CD14-positive monocyte (primary cell): Measurements from ENCODE around the gene PEX11G. TPM values are rescaled to one million over a fixed set of nuclear protein-coding genes. Genes with fewer than 3 reads are reported as not detected.

Source experiments
- DNase-seq, 3 donors: peaks; one replicate each; pipeline ENCODE4 v3.0.0-alpha.2; 2011 to 2022
- H2AFZ ChIP-seq: 2 replicates; pipeline ENCODE4 v1.6.0; 2012; ENCODE audit warnings: mild to moderate bottlenecking, low read depth, low read length, inconsistent platforms; ENCODE audit not compliant: insufficient read depth, poor library complexity, severe bottlenecking
- H3K27ac ChIP-seq, 2 donors: 1 replicate in 1 of 2; 2 replicates in 1 of 2; pipeline ENCODE4 v1.5.1; 2012 to 2013; ENCODE audit warnings: low read length in 2 of 2, control low read depth in 1 of 2, inconsistent platforms in 1 of 2, low read depth in 1 of 2, mild to moderate bottlenecking in 1 of 2
- H3K27me3 ChIP-seq, 2 donors: one replicate each; pipeline versions ENCODE4 v1.6.0 to v1.6.1; 2011 to 2013; ENCODE audit warnings: low read length in 2 of 2; ENCODE audit not compliant: control insufficient read depth in 2 of 2, insufficient read depth in 2 of 2
- H3K36me3 ChIP-seq, 2 donors: replicated peaks in 1 of 2; 1 replicate in 1 of 2; 2 replicates in 1 of 2; pipeline versions ENCODE4 v1.5.1 to v1.6.1; 2012 to 2013; ENCODE audit warnings: low read length in 2 of 2, control low read depth in 1 of 2, inconsistent platforms in 1 of 2, mild to moderate bottlenecking in 1 of 2; ENCODE audit not compliant: insufficient read depth in 2 of 2, control insufficient read depth in 1 of 2
- H3K4me1 ChIP-seq, 2 donors: 1 replicate in 1 of 2; 2 replicates in 1 of 2; pipeline versions ENCODE4 v1.5.1 to v1.6.1; 2012 to 2013; ENCODE audit warnings: low read length in 2 of 2, control low read depth in 1 of 2, inconsistent platforms in 1 of 2, mild to moderate bottlenecking in 1 of 2, moderate library complexity in 1 of 2; ENCODE audit not compliant: insufficient read depth in 2 of 2, control insufficient read depth in 1 of 2
- H3K4me2 ChIP-seq: replicated peaks from 2 replicates; pipeline ENCODE3; 2012; ENCODE audit warnings: low read length, moderate library complexity, mild to moderate bottlenecking; ENCODE audit not compliant: poor library complexity, severe bottlenecking; ENCODE audit errors: extremely low read depth
- H3K4me3 ChIP-seq, 3 experiments: fragments of 200-600 bp in 1 of 3; sonication (generic) in 1 of 3; replicated peaks in 1 of 3; 1 replicate in 2 of 3; 2 replicates in 1 of 3; pipeline ENCODE4 v1.5.1; 2011 to 2013; ENCODE audit warnings: low read length in 3 of 3, mild to moderate bottlenecking in 3 of 3, control low read depth in 2 of 3, low read depth in 2 of 3, inconsistent platforms in 1 of 3, moderate library complexity in 1 of 3
- H3K79me2 ChIP-seq: 2 replicates; pipeline ENCODE4 v1.6.0; 2012; ENCODE audit warnings: mild to moderate bottlenecking, control low read depth, inconsistent platforms, low read length, moderate library complexity; ENCODE audit not compliant: insufficient read depth
- H3K9ac ChIP-seq: 2 replicates; pipeline ENCODE4 v1.6.0; 2017; ENCODE audit warnings: low read length, mild to moderate bottlenecking; ENCODE audit not compliant: insufficient read depth, poor library complexity, severe bottlenecking
- H3K9me3 ChIP-seq, 2 donors: replicated peaks in 1 of 2; 1 replicate in 1 of 2; 2 replicates in 1 of 2; pipeline versions ENCODE4 v1.5.1 to v1.6.1; 2012 to 2013; ENCODE audit warnings: low read length in 2 of 2, control low read depth in 1 of 2; ENCODE audit not compliant: control insufficient read depth in 1 of 2, insufficient read depth in 1 of 2
- H4K20me1 ChIP-seq: 2 replicates; pipeline ENCODE4 v1.6.0; 2012; ENCODE audit warnings: mild to moderate bottlenecking, low read length, control low read depth, moderate library complexity; ENCODE audit not compliant: insufficient read depth
- H3K27ac Mint-ChIP-seq, 7 donors: one replicate each; pipeline ENCODE4 v1.8.0; 2020; ENCODE audit warnings: mild to moderate bottlenecking in 7 of 7, mixed read lengths in 7 of 7, moderate library complexity in 6 of 7, inconsistent platforms in 2 of 7
- H3K27me3 Mint-ChIP-seq, 3 donors: one replicate each; pipeline ENCODE4 v1.8.0; 2021 to 2022; ENCODE audit warnings: low read depth in 3 of 3, mild to moderate bottlenecking in 3 of 3, mixed read lengths in 3 of 3, moderate library complexity in 3 of 3, inconsistent platforms in 1 of 3
- H3K36me3 Mint-ChIP-seq, 2 donors: one replicate each; pipeline ENCODE4 v1.8.0; 2020; ENCODE audit warnings: mixed read lengths in 2 of 2, inconsistent platforms in 1 of 2, mild to moderate bottlenecking in 1 of 2
- H3K4me1 Mint-ChIP-seq: one replicate; pipeline ENCODE4 v1.8.0; 2020; ENCODE audit warnings: mild to moderate bottlenecking, mixed read lengths
- H3K4me3 Mint-ChIP-seq, 2 donors: one replicate each; pipeline ENCODE4 v1.8.0; 2020; ENCODE audit warnings: mild to moderate bottlenecking in 2 of 2, mixed read lengths in 2 of 2, moderate library complexity in 1 of 2
- H3K9me3 Mint-ChIP-seq, 7 donors: one replicate each; pipeline ENCODE4 v1.8.0; 2020 to 2022; ENCODE audit warnings: mixed read lengths in 7 of 7, mild to moderate bottlenecking in 6 of 7, moderate library complexity in 6 of 7, inconsistent platforms in 2 of 7
- CTCF ChIP-seq: fragments of 200-600 bp; IDR thresholded peaks from one replicate; pipeline ENCODE4 v1.8.0; 2022; ENCODE audit warnings: antibody characterized with exemption, mild to moderate bottlenecking
- WGBS: methylation state at CpG from one replicate; pipeline ENCODE4 v1.1.5; 2013; ENCODE audit warnings: missing lambda C conversion rate; ENCODE audit not compliant: insufficient coverage; 5-methylcytosine and 5-hydroxymethylcytosine counted together
- intact Hi-C, 2 donors: fragments of 100-400 bp; cut with micrococcal nuclease; formaldehyde crosslinking; loops; one replicate each; pipeline versions ENCODE4 v1.15.0 to v1.15.1; 2023
- polyA plus RNA-seq, 3 donors: library from polyadenylated mRNA; depleted of rRNA in 1 of 3; unstranded in 2 of 3; stranded (reverse) in 1 of 3; fragments of 300-500 nt in 2 of 3; fragments of >200 nt in 1 of 3; fragmentation: Illumina TruSeq in 2 of 3; gene quantifications; 1 replicate in 2 of 3; 2 replicates in 1 of 3; pipeline ENCODE4 v1.2.3, GENCODE V29; 2012 to 2021

Gene PEX11G
- polyA plus RNA-seq, 3 donors: 0.77 to 3.0 (median 1.4) TPM

- H3K27ac Mint-ChIP-seq: peak overlapping the region in 1 of 7 donors; percentile 26
- Histone ChIP-seq H4K20me1 (peaks cover 74% of the 10 kb centered on the region), H3K27me3 (no peaks in the 10 kb centered on the region), H3K9ac (no peak overlapping the region), H3K36me3 (peaks cover 43 to 76% of the 10 kb centered on the region in 2 donors), H3K27ac (no peak overlapping the region), H3K79me2 (peaks cover 53% of the 10 kb centered on the region), H3K4me3 (no peak overlapping the region), H3K4me1 (no peaks in the 10 kb centered on the region), H2AFZ (no peak overlapping the region), H3K4me2 (no peak overlapping the region), H3K9me3 (no peaks in the 10 kb centered on the region)
- DNase-seq: no peak
- WGBS: 97% methylated on average over 6 of the region's 8 CpGs
- no peak for TF ChIP-seq CTCF
- H3K4me3 Mint-ChIP-seq: no peak overlapping the region
- peaks cover 0 to 3% (median 0%) of the 10 kb centered on the region in 7 donors for H3K9me3 Mint-ChIP-seq
- peaks cover 0 to 2% (median 0%) of the 10 kb centered on the region in 3 donors for H3K27me3 Mint-ChIP-seq
- intact Hi-C loops: no loop called here
- H3K36me3 Mint-ChIP-seq: peaks cover 46 to 79% of the 10 kb centered on the region in 2 donors
- no peaks in the 10 kb centered on the region for H3K4me1 Mint-ChIP-seq
These were observed 59.1 kb downstream of the PEX11G start for GRCh38 chr19:7429638-7430282.

DNA sequence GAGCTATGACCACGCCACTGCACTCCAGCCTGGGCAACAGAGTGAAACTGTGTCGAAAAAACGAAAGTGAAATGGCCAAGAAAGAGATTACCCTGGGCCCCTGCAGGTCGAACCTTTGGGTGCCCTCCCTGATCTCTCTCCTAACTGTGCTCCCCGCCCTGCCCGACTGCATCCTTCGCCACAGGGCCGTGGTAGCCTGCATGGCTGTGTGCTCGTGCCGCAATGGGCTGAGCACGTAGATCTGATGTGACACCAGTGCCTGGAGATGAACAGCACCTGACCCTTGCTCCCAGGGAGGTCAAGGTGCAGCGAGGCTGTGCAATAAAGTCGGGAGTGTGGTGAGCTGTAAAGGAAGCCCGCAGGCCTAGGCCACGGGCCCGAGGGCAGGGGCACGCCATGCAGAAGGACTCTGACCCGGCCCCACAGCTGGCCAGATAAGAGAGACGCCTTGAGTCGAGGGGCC, 60.2 kb downstream of the PEX11G start:
- WGBS: 97% methylated on average over 20 of the region's 20 CpGs
- H3K36me3 ChIP-seq: peaks cover 51 to 79% of the 10 kb centered on the region in 2 donors
- no peak overlapping the region for H3K4me2 ChIP-seq

More for the DNA sequence above, 60.2 kb downstream of the PEX11G start:
- DNase-seq: no peak
- intact Hi-C loops: no loop called here
- TF ChIP-seq CTCF: no peak
- no peaks in the 10 kb centered on the region for H3K4me1 ChIP-seq
- peaks cover 53% of the 10 kb centered on the region for H3K79me2 ChIP-seq
- peaks cover 45 to 81% of the 10 kb centered on the region in 2 donors for H3K36me3 Mint-ChIP-seq
- no peaks in the 10 kb centered on the region for H3K4me1 Mint-ChIP-seq
- H3K4me3 Mint-ChIP-seq: no peak overlapping the region
- no peaks in the 10 kb centered on the region for H3K27me3 ChIP-seq
- peak overlapping the region in 2 of 7 donors; percentile 15 to 81 for H3K27ac Mint-ChIP-seq
- H3K4me3 ChIP-seq: no peak overlapping the region
- H3K27me3 Mint-ChIP-seq: peaks cover 0 to 2% (median 0%) of the 10 kb centered on the region in 3 donors
- H3K9ac ChIP-seq: no peak overlapping the region
- H3K27ac ChIP-seq: no peak overlapping the region
- H3K9me3 ChIP-seq: no peaks in the 10 kb centered on the region
- H2AFZ ChIP-seq: no peak overlapping the region
- peaks cover 71% of the 10 kb centered on the region for H4K20me1 ChIP-seq
- H3K9me3 Mint-ChIP-seq: peaks cover 0 to 3% (median 0%) of the 10 kb centered on the region in 7 donors
